Pancreas (tissue), 10 donors: ENCODE results near the gene DUSP7. TPM values are rescaled to one million over a fixed set of nuclear protein-coding genes. Genes with fewer than 3 reads are reported as not detected.
A peak's percentile ranks its signal among the peaks of the same experiment; 100 is the strongest.

ENCODE experiments used
- ATAC-seq, 4 donors: fragments of 200-7000 bp; cut with Tn5 transposase; one replicate each; pipeline versions ENCODE4 v1.8.0 to v1.9.1; 2020; ENCODE audit warnings: mild to moderate bottlenecking in 4 of 4, moderate library complexity in 4 of 4
- DNase-seq, 6 donors: peaks; one replicate each; pipeline ENCODE4 v3.0.0-alpha.2; 2020
- FAIRE-seq: peaks from 2 replicates; lab custom pipeline; 2012; peaks lifted over from hg19 to GRCh38; lab: Jason Lieb, UNC
- H3K27ac ChIP-seq, 4 donors: fragments of 200-600 bp; sonication (generic); 1 replicate in 3 of 4; 2 replicates in 1 of 4; pipeline versions ENCODE4 v1.5.0 to v1.8.0; 2020
- H3K27me3 ChIP-seq, 4 donors: fragments of 200-600 bp; one replicate each; pipeline ENCODE4 v1.8.0; 2021
- H3K36me3 ChIP-seq, 3 donors: fragments of 200-600 bp; sonication (generic) in 1 of 3; one replicate each; pipeline versions ENCODE4 v1.5.0 to v1.8.0; 2020 to 2021
- H3K4me1 ChIP-seq, 3 donors: fragments of 200-600 bp; one replicate each; pipeline ENCODE4 v1.8.0; 2021
- H3K4me3 ChIP-seq, 4 donors: fragments of 200-600 bp; sonication (generic) in 2 of 4; one replicate each; pipeline versions ENCODE4 v1.5.0 to v1.8.0; 2020 to 2021
- H3K9me3 ChIP-seq, 4 donors: fragments of 200-600 bp; one replicate each; pipeline ENCODE4 v1.8.0; 2021
- WGBS, 2 donors: extraction: QIAGEN DNeasy Blood & Tissue Kit; methylation state at CpG; one replicate each; pipeline ENCODE4 v1.1.7; 2013; 5-methylcytosine and 5-hydroxymethylcytosine counted together
- intact Hi-C, 3 donors: fragments of 100-400 bp; cut with DNase I; formaldehyde crosslinking; loops; one replicate each; pipeline versions ENCODE4 v1.11.1 to v1.14.2; 2022
- polyA plus RNA-seq, 2 donors: library from polyadenylated mRNA; stranded (reverse); fragments of 200-250 nt; gene quantifications; one replicate each; pipeline ENCODE4 v1.2.3, GENCODE V29; 2013
- total RNA-seq, 6 donors: library from RNA; stranded (reverse); fragmentation: NEBNext Ultra II Directional in 4 of 6; extraction: Animal tissue kit (Norgen Biotek cat#: 25700) in 4 of 6; gene quantifications; one replicate each; pipeline versions ENCODE4 v1.2.1 to v1.2.4, GENCODE V29; 2021 to 2023
- TF ChIP-seq, protein P1 (sequence below), 4 donors: fragments of 200-600 bp; sonication (generic) in 3 of 4; IDR thresholded peaks; one replicate each; pipeline versions ENCODE4 v1.5.0 to v1.8.0; 2021; ENCODE audit warnings: antibody characterized with exemption in 4 of 4
- donor health status: healthy with polysubstance abuse.
- donor health status: DM: no; HTN: no; CAD: no; lungs with moderate emphysema.
- donor health status: DM: no; HTN: no; CAD: no.
- donor health status: control.
- donor health status: control.
- donor health status: Bipolar disorder and iron deficiency.
- donor health status: DM: yes; HTN: yes; CAD: no.
- donor health status: DM: no; HTN: no; CAD: no.
- donor health status: DM: no; HTN: no; CAD: no.
- donor health status: DM: yes; HTN: yes; CAD: no.

The DUSP7 gene
- total and polyA plus RNA-seq, 8 donors: 2.6 to 7.6 (median 4.6) TPM

DNA sequence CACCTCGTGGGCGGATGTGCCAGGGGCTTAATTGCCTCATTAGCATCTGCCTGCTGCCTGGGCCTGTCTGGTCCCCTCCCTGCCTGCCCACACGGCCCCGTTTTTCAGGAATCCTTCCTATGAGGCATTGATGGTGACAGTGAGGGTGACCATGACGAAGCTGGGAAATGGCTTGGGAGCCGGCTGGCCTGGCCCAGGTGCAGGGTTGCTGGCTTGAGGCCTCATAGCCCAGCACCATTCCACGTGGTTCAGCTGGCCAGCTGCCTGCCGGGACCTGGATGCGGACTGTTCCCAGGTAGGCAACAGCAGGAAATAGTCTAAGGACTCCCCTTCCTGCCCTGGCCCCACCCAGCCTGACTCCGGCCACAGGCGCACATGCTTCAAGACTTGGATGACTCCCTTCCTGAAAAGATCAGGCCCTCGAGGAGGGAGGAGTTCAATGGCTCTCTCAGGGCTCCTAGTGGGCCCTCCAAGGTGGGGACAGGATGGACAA lies 8.9 kb upstream of the DUSP7 start:
- intact Hi-C loops: no loop called here
- Histone ChIP-seq H3K9me3 (no peaks in the 10 kb centered on the region), H3K4me3 (no peak overlapping the region), H3K27me3 (no peaks in the 10 kb centered on the region), H3K4me1 (no peaks in the 10 kb centered on the region), H3K27ac (no peak overlapping the region), H3K36me3 (no peaks in the 10 kb centered on the region)
- ATAC-seq (peak; percentile 60 to 82 (median 73)), FAIRE-seq (no peak), DNase-seq (peak in 4 of 6 donors; percentile 42 to 85 (median 78))
- 52 to 60% methylated on average over 12 of the region's 12 CpGs for WGBS, 2 donors
- TF ChIP-seq, protein P1, sequence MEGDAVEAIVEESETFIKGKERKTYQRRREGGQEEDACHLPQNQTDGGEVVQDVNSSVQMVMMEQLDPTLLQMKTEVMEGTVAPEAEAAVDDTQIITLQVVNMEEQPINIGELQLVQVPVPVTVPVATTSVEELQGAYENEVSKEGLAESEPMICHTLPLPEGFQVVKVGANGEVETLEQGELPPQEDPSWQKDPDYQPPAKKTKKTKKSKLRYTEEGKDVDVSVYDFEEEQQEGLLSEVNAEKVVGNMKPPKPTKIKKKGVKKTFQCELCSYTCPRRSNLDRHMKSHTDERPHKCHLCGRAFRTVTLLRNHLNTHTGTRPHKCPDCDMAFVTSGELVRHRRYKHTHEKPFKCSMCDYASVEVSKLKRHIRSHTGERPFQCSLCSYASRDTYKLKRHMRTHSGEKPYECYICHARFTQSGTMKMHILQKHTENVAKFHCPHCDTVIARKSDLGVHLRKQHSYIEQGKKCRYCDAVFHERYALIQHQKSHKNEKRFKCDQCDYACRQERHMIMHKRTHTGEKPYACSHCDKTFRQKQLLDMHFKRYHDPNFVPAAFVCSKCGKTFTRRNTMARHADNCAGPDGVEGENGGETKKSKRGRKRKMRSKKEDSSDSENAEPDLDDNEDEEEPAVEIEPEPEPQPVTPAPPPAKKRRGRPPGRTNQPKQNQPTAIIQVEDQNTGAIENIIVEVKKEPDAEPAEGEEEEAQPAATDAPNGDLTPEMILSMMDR (IDR thresholded peaks at IDR 0.05): no peak

DNA sequence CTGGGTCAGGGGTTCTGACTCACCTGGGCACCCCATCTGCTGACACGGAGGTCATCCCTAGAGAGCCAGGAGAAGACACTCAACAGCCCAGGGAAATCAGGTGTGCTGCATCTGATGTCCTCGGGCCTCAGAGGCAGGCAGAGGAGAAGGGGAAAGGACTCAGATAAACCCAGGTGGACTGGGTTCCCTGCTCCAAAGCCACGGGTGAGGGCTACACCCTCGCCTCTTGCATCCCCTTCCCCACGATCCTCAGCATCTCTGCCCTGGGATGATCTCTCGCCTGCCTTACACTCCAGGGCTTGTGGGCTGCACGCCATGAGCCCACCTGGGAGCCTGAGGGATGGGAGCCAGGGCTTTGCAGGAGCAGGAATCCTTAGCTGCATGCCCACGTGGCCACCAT lies 8.2 kb upstream of the DUSP7 start:
- 85 to 91% methylated on average over 8 of the region's 8 CpGs for WGBS, 2 donors
- intact Hi-C loops: no loop called here

DNA sequence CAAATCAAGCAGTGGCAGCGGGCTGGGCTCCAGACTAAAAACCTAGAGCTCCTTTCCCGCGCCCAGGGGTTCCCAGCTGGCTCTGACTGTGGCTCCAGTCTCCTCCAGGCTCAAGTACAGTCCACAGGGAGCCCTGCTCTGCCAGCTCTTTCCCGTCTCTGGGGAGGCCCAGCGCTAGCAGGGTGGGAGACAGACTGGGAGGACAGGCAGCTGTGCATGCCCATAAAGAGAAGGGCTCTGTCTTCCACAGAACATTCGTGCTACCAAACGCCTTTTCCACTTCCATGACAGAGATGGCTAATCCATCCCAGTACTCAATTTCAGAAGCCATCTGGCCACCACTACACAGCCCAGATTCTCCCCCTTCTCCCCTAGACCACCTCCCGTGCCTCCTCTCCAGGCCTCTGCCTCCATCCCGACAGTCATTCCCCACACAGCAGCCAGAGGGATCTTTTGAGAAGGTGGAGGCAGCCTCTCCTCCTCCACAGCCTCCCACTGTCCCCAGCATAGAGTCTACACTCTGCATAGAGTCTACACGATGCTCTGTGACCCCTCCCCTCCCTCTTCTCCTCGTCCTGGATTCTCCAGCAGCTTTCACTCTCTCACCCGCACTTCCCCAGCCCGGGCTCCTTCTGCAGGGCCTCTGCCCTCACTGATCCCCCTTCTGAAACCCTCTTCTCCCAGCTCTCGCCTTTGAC lies 6.8 kb upstream of the DUSP7 start:
- Histone ChIP-seq H3K27me3 (no peaks in the 10 kb centered on the region), H3K27ac (no peak overlapping the region), H3K4me1 (no peaks in the 10 kb centered on the region), H3K4me3 (no peak overlapping the region), H3K36me3 (no peaks in the 10 kb centered on the region), H3K9me3 (no peaks in the 10 kb centered on the region)
- DNase-seq (no peak), FAIRE-seq (no peak), ATAC-seq (no peak)
- 74 to 79% methylated on average over 14 of the region's 14 CpGs for WGBS, 2 donors
- TF ChIP-seq, protein P1 (IDR thresholded peaks at IDR 0.05): no peak
- intact Hi-C loops: no loop called here

More for the DNA sequence above, 8.2 kb upstream of the DUSP7 start:
- TF ChIP-seq, protein P1 (IDR thresholded peaks at IDR 0.05): no peak
- Histone ChIP-seq H3K27ac (no peak overlapping the region), H3K9me3 (no peaks in the 10 kb centered on the region), H3K4me1 (no peaks in the 10 kb centered on the region), H3K27me3 (no peaks in the 10 kb centered on the region), H3K4me3 (no peak overlapping the region), H3K36me3 (no peaks in the 10 kb centered on the region)
- DNase-seq (peak in 1 of 6 donors; percentile 22), FAIRE-seq (no peak), ATAC-seq (no peak)

DNA sequence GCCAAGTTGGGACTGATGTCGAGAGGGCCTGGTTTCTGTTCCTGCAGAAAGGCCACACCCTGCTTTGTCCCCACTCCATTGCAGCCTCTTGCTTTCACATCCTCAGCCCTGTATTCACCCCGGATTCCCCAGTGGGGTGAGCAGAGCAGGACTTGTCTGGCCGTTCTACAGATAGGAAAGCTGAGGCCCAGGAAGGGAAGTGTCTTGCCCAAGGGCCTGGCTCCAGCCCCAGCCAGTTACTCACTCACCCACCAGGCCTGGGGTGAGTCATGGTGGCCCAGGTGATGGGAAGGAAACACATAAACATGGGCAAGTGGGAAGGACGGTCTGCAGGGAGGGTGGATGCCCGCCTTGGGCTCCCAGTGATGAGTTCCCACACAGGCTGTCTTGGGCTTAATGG lies 6.1 kb upstream of the DUSP7 start:
- ATAC-seq (peak in 3 of 4 donors; percentile 17 to 26 (median 18)), FAIRE-seq (no peak), DNase-seq (no peak)
- WGBS, 2 donors: 65 to 76% methylated on average over 5 of the region's 5 CpGs
- TF ChIP-seq, protein P1 (IDR thresholded peaks at IDR 0.05): no peak
- Histone ChIP-seq H3K9me3 (no peaks in the 10 kb centered on the region), H3K27me3 (no peaks in the 10 kb centered on the region), H3K4me1 (no peaks in the 10 kb centered on the region), H3K4me3 (no peak overlapping the region), H3K36me3 (no peaks in the 10 kb centered on the region), H3K27ac (no peak overlapping the region)
- intact Hi-C loops: no loop called here
